ENCODE measurements around the gene TMEM131L. TPM values are rescaled to one million over a fixed set of nuclear protein-coding genes. Genes with fewer than 3 reads are reported as not detected.
"Not testable (repeated sequence)": the region's sequence is repeated elsewhere in the genome, so short reads cannot be mapped to it uniquely, and the experiment has no call there.

TMEM131L gene
- total RNA-seq, 3 donors from 2014 or later = 5.9 to 9.8 (median 6.7) TPM

DNA sequence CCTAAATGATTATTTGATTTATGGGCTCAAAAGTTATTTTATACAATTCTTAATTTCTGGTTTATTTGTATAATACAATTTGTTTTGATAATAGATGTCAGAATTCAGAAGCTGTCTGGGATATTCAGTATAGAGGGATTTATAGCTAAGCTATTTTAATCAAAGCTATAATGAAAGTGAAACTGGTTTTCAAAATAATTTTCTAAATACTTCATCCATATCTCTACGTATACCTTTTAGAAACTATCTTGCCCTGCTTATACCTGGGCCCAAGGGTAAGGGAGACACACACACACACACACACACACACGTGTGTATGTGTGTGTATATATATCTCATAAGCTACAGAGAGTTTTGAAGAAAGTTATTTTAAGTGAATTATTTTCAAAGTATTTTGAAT, 2.9 kb downstream of the TMEM131L start:
- H3K4me1 ChIP-seq (ENCODE audit: low read depth) = peaks cover 32% of the 10 kb centered on the region
- intact Hi-C loops (cut with DNase I, micrococcal nuclease) = no loop called here
- H3K4me3 ChIP-seq = no peak overlapping the region
- H3K36me3 ChIP-seq (ENCODE audit: low read depth) = no peaks in the 10 kb centered on the region
- DNase-seq (no peak), ATAC-seq (no peak)
- TF ChIP-seq CTCF (IDR thresholded peaks at IDR 0.05) = no peak
- no peaks in the 10 kb centered on the region for H3K9me3 ChIP-seq

DNA sequence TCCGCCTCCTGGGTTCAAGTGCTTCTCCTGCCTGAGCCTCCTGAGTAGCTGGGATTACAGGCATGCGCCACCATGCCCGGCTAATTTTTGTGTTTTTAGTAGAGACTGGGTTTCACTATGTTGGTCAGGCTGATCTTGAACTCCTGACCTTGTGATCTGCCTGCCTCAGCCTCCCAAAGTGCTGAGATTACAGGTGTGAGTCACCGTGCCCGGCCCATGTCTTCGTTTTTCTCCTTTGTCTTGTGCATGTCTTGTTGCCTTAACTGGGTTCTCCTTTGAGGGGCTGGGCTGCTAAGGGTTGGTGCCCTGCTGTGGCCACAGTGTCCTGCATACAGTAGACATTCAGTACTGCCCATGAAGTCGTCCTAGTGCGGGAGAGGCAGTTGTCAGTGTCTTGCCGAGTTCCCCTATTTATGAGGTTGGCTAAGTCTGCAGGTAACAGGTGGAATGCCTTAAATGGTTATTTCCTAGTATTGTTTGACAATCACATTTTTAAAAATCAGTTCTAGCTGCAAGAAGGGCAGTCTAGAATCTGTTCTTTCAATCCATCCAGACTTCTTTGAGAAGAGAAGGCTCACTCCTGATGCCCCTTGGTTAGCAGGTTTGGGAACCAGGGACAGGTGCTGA, 5.0 kb downstream of the TMEM131L start:
- H3K36me3 ChIP-seq (ENCODE audit: low read depth); H3K9me3 ChIP-seq; ATAC-seq; H3K4me3 ChIP-seq; intact Hi-C loops (cut with DNase I, micrococcal nuclease); DNase-seq: not testable (repeated sequence)
- peaks cover 22% of the 10 kb centered on the region for H3K4me1 ChIP-seq (ENCODE audit: low read depth)

DNA sequence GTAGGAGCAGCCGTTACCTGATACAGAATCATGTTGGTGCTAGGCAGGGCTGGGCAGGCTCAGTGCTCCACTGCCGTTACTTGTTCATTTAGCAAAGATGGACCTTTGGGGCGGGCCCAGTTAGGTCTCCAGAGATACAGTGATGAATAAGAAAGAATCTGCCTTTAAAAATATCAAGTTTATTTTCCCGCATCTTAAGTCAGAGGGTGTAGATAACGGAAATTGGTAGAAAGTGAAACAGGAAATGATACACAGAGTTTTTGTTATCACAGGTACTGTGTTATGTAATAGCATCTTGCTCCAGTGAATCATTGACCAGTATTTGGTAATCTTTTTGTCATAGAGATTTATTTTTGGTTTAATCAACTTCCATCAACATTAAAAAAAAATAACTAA, 5.5 kb downstream of the TMEM131L start:
- DNase-seq (no peak), ATAC-seq (peak; percentile 42)

GRCh38 chr4:153472122-153473037, 6.2 kb downstream of the TMEM131L start:
- TF ChIP-seq CTCF (IDR thresholded peaks at IDR 0.05) = no peak
- intact Hi-C loops (cut with DNase I, micrococcal nuclease) = no loop called here
- no peak for ATAC-seq

More for the DNA sequence above, 5.5 kb downstream of the TMEM131L start:
- Histone ChIP-seq H3K36me3 (ENCODE audit: low read depth) (no peaks in the 10 kb centered on the region), H3K9me3 (no peaks in the 10 kb centered on the region), H3K4me1 (ENCODE audit: low read depth) (peaks cover 22% of the 10 kb centered on the region), H3K4me3 (no peak overlapping the region)
- intact Hi-C loops (cut with DNase I, micrococcal nuclease) = no loop called here
- TF ChIP-seq CTCF (IDR thresholded peaks at IDR 0.05) = no peak

GRCh38 chr4:153474251-153474650, 8.1 kb downstream of the TMEM131L start:
- H3K4me3 ChIP-seq = no peak overlapping the region
- TF ChIP-seq CTCF (IDR thresholded peaks at IDR 0.05) = no peak
- peaks cover 18% of the 10 kb centered on the region for H3K4me1 ChIP-seq (ENCODE audit: low read depth)
- DNase-seq (no peak), ATAC-seq (no peak)
- H3K36me3 ChIP-seq (ENCODE audit: low read depth) = no peaks in the 10 kb centered on the region
- H3K9me3 ChIP-seq = no peaks in the 10 kb centered on the region
- intact Hi-C loops (cut with DNase I, micrococcal nuclease) = no loop called here

More at GRCh38 chr4:153472122-153473037, 6.2 kb downstream of the TMEM131L start:
- Histone ChIP-seq H3K4me3 (no peak overlapping the region), H3K36me3 (ENCODE audit: low read depth) (no peaks in the 10 kb centered on the region), H3K4me1 (ENCODE audit: low read depth) (peaks cover 18% of the 10 kb centered on the region), H3K9me3 (no peaks in the 10 kb centered on the region)
- no peak for DNase-seq

Measured in mucosa of descending colon (tissue), 3 donors.